ENCODE results near the gene RIPOR3. TPM values are rescaled to one million over a fixed set of nuclear protein-coding genes. Genes with fewer than 3 reads are reported as not detected.
A peak's percentile ranks its signal among the peaks of the same experiment; 100 is the strongest.

Gene RIPOR3
- total RNA-seq, 2 donors from 2014 or later, result 0.46 to 1.4 TPM

DNA sequence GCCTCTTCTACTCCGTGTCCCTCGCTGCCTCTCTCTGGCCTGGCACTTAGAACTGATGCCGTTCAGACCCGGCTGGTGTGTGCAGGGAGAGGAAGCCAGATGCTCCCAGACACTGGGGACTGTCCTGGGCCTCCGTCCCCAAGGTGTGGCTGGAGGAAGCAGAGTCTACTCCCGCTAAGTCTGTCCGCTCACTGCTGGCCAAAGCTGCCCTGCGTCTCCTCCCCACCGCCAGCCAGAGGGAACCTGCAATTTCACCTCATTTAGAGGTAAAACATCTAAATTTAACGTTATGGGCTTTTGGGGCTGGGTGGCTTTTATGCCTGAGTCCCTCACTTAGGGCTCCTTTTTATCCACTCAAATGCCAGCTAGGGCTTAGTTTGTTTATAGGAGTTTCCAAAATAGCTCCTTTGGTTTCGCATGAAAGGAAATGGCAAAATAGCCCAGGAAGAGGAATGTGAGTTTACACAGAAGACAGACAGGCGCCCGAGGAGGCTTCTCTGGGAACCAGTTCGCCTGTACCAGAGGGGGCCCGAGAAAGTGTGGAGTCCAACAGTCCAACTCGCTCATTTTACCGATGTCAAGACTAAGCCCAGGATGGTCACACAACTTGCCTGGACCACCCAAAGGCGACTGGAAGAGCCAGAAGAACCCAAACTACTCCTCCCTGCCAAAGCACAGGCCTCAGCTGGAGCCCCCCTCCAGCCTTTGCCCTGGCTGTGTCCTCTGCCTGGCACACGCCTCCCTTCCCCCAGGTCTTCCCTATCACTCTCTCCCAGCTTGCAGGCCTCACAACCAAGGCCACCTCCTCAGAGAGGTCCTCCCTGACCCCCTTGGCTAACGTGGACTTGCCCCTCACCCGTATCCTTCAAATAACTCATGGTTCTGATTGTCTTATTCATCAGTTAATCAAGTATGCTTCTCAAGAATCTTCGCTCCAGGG lies 54.5 kb downstream of the RIPOR3 start:
- Histone ChIP-seq H3K9ac (ENCODE audit: extremely low read depth, low read length, poor library complexity, severe bottlenecking) (no peak overlapping the region), H3K4me1 (ENCODE audit: control insufficient read depth, insufficient read depth, low read length) (peaks cover 6% of the 10 kb centered on the region), H3K4me3 (ENCODE audit: low read length) (no peak overlapping the region), H3K27me3 (ENCODE audit: control insufficient read depth, insufficient read depth, low read length, poor library complexity, severe bottlenecking) (no peaks in the 10 kb centered on the region), H3K36me3 (ENCODE audit: control insufficient read depth, insufficient read depth, low read length) (no peaks in the 10 kb centered on the region), H3K27ac (ENCODE audit: low read depth, low read length) (no peak overlapping the region), H3K9me3 (ENCODE audit: control insufficient read depth, low read length) (no peaks in the 10 kb centered on the region)
- Mint-ChIP-seq H3K4me1 (peaks cover 32% of the 10 kb centered on the region), H3K9me3 (no peaks in the 10 kb centered on the region), H3K36me3 (ENCODE audit: low read depth) (no peaks in the 10 kb centered on the region), H3K4me3 (no peak overlapping the region), H3K27me3 (ENCODE audit: insufficient read depth) (peaks cover 5% of the 10 kb centered on the region), H3K27ac (no peak overlapping the region)
- TF ChIP-seq, protein P1, sequence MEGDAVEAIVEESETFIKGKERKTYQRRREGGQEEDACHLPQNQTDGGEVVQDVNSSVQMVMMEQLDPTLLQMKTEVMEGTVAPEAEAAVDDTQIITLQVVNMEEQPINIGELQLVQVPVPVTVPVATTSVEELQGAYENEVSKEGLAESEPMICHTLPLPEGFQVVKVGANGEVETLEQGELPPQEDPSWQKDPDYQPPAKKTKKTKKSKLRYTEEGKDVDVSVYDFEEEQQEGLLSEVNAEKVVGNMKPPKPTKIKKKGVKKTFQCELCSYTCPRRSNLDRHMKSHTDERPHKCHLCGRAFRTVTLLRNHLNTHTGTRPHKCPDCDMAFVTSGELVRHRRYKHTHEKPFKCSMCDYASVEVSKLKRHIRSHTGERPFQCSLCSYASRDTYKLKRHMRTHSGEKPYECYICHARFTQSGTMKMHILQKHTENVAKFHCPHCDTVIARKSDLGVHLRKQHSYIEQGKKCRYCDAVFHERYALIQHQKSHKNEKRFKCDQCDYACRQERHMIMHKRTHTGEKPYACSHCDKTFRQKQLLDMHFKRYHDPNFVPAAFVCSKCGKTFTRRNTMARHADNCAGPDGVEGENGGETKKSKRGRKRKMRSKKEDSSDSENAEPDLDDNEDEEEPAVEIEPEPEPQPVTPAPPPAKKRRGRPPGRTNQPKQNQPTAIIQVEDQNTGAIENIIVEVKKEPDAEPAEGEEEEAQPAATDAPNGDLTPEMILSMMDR (conservative IDR thresholded peaks at IDR 0.05), result no peak
- 82 to 87% methylated on average over 17 to 22 of the region's 22 CpGs for WGBS, 2 experiments (ENCODE audit: insufficient coverage in 1 of 2, insufficient read length in 1 of 2)
- DNase-seq, result no peak

GRCh38 chr20:50635676-50636600 lies 55.4 kb downstream of the RIPOR3 start:
- Mint-ChIP-seq H3K27ac (peak overlapping the region; percentile 72), H3K4me1 (peaks cover 26% of the 10 kb centered on the region), H3K36me3 (ENCODE audit: low read depth) (no peaks in the 10 kb centered on the region), H3K9me3 (no peaks in the 10 kb centered on the region), H3K27me3 (ENCODE audit: insufficient read depth) (peaks cover 5% of the 10 kb centered on the region), H3K4me3 (no peak overlapping the region)
- DNase-seq, result peak; percentile 98
- Histone ChIP-seq H3K4me3 (ENCODE audit: low read length) (no peak overlapping the region), H3K9ac (ENCODE audit: extremely low read depth, low read length, poor library complexity, severe bottlenecking) (no peak overlapping the region), H3K4me1 (ENCODE audit: control insufficient read depth, insufficient read depth, low read length) (peaks cover 6% of the 10 kb centered on the region), H3K9me3 (ENCODE audit: control insufficient read depth, low read length) (no peaks in the 10 kb centered on the region), H3K36me3 (ENCODE audit: control insufficient read depth, insufficient read depth, low read length) (no peaks in the 10 kb centered on the region), H3K27ac (ENCODE audit: low read depth, low read length) (no peak overlapping the region), H3K27me3 (ENCODE audit: control insufficient read depth, insufficient read depth, low read length, poor library complexity, severe bottlenecking) (no peaks in the 10 kb centered on the region)
- 41 to 53% methylated on average over 12 to 21 of the region's 21 CpGs for WGBS, 2 experiments (ENCODE audit: insufficient coverage in 1 of 2, insufficient read length in 1 of 2)
- TF ChIP-seq, protein P1 (conservative IDR thresholded peaks at IDR 0.05), result peak; percentile 99

- Histone ChIP-seq H3K9ac (ENCODE audit: extremely low read depth, low read length, poor library complexity, severe bottlenecking) (no peak overlapping the region), H3K27ac (ENCODE audit: low read depth, low read length) (no peak overlapping the region), H3K9me3 (ENCODE audit: control insufficient read depth, low read length) (no peaks in the 10 kb centered on the region), H3K36me3 (ENCODE audit: control insufficient read depth, insufficient read depth, low read length) (no peaks in the 10 kb centered on the region), H3K4me3 (ENCODE audit: low read length) (no peak overlapping the region), H3K27me3 (ENCODE audit: control insufficient read depth, insufficient read depth, low read length, poor library complexity, severe bottlenecking) (no peaks in the 10 kb centered on the region), H3K4me1 (ENCODE audit: control insufficient read depth, insufficient read depth, low read length) (peaks cover 6% of the 10 kb centered on the region)
- no peak for DNase-seq
- 92% methylated on average over 9 to 10 of the region's 10 CpGs for WGBS, 2 experiments (ENCODE audit: insufficient coverage in 1 of 2, insufficient read length in 1 of 2)
- Mint-ChIP-seq H3K4me3 (no peak overlapping the region), H3K4me1 (peaks cover 22% of the 10 kb centered on the region), H3K9me3 (no peaks in the 10 kb centered on the region), H3K36me3 (ENCODE audit: low read depth) (no peaks in the 10 kb centered on the region), H3K27ac (no peak overlapping the region), H3K27me3 (ENCODE audit: insufficient read depth) (peaks cover 5% of the 10 kb centered on the region)
- TF ChIP-seq, protein P1 (conservative IDR thresholded peaks at IDR 0.05), result no peak
These were observed 56.3 kb downstream of the RIPOR3 start for GRCh38 chr20:50635014-50635557.
